Stimulated activated CD4-positive, alpha-beta T cell treated with anti-CD3 and anti-CD28 coated beads, Interleukin-2, amount 100 ng/mL, for 4 hours (primary cell): ENCODE data around the gene CCL28.
"Not testable (repeated sequence)": the region's sequence is repeated elsewhere in the genome, so short reads cannot be mapped to it uniquely, and the experiment has no call there.

Source experiments
- DNase-seq: peaks from one replicate; pipeline ENCODE4 v3.0.0-alpha.2; 2020; ENCODE audit warnings: low read depth

The CCL28 gene

GRCh38 chr5:43412156-43412555, at the start of gene CCL28:
Gene CCL28, minus strand, starts transcription at chr5:43412391. Its CDS starts 75 bp downstream, at chr5:43412316.
- DNase-seq: no peak

GRCh38 chr5:43461066-43461465, 48.9 kb upstream of the CCL28 start:
- no peak for DNase-seq

GRCh38 chr5:43456556-43456955, 44.4 kb upstream of the CCL28 start:
- no peak for DNase-seq

GRCh38 chr5:43441575-43441974, 29.4 kb upstream of the CCL28 start:
- DNase-seq: not testable (repeated sequence)

- DNase-seq: no peak
Observed at GRCh38 chr5:43437062-43437660, 25.0 kb upstream of the CCL28 start.

- DNase-seq: no peak
Observed at GRCh38 chr5:43433382-43433781, 21.2 kb upstream of the CCL28 start.

GRCh38 chr5:43432486-43433375, 20.5 kb upstream of the CCL28 start:
- DNase-seq: no peak

GRCh38 chr5:43429706-43430105, 17.5 kb upstream of the CCL28 start:
- DNase-seq: no peak

- DNase-seq: no peak
Observed at GRCh38 chr5:43429016-43429415, 16.8 kb upstream of the CCL28 start.

GRCh38 chr5:43427306-43427705, 15.1 kb upstream of the CCL28 start:
- DNase-seq: no peak

- no peak for DNase-seq
Observed at GRCh38 chr5:43425983-43426382, 13.8 kb upstream of the CCL28 start.

GRCh38 chr5:43423086-43423485, 10.9 kb upstream of the CCL28 start:
- not testable (repeated sequence) for DNase-seq

GRCh38 chr5:43422143-43422542, 10.0 kb upstream of the CCL28 start:
- DNase-seq: no peak

- no peak for DNase-seq
Observed at GRCh38 chr5:43421450-43422133, 9.4 kb upstream of the CCL28 start.

GRCh38 chr5:43420241-43420640, 8.1 kb upstream of the CCL28 start:
- DNase-seq: no peak

GRCh38 chr5:43418561-43418960, 6.4 kb upstream of the CCL28 start:
- DNase-seq: no peak

- no peak for DNase-seq
Observed at GRCh38 chr5:43416803-43417394, 4.7 kb upstream of the CCL28 start.

- no peak for DNase-seq
Observed at GRCh38 chr5:43415935-43416802, 4.0 kb upstream of the CCL28 start.

GRCh38 chr5:43413966-43414365, 1.8 kb upstream of the CCL28 start:
- no peak for DNase-seq

GRCh38 chr5:43412644-43413043, 453 bp upstream of the CCL28 start:
- DNase-seq: no peak

GRCh38 chr5:43411495-43411894, 696 bp downstream of the CCL28 start:
- DNase-seq: no peak

- no peak for DNase-seq
Observed at GRCh38 chr5:43410414-43410813, 1.8 kb downstream of the CCL28 start.
